Upper lobe of right lung (tissue), 1 donor: ENCODE results near the gene SEZ6L2. TPM values are rescaled to one million over a fixed set of nuclear protein-coding genes. Genes with fewer than 3 reads are reported as not detected.

ENCODE experiments used
- ATAC-seq: fragments of 200-7000 bp; cut with Tn5 transposase; one replicate; pipeline ENCODE4 v1.9.1; 2020; ENCODE audit warnings: mild to moderate bottlenecking, moderate library complexity
- DNase-seq: peaks from one replicate; pipeline ENCODE4 v3.0.0-alpha.2; 2020
- H3K27ac ChIP-seq: fragments of 200-600 bp; one replicate; pipeline ENCODE4 v1.8.0; 2022
- H3K27me3 ChIP-seq: fragments of 200-600 bp; one replicate; pipeline ENCODE4 v1.8.0; 2022; ENCODE audit warnings: mild to moderate bottlenecking
- H3K36me3 ChIP-seq: fragments of 200-600 bp; one replicate; pipeline ENCODE4 v1.8.0; 2022
- H3K4me1 ChIP-seq: fragments of 200-600 bp; one replicate; pipeline ENCODE4 v1.8.0; 2022
- H3K4me3 ChIP-seq: fragments of 200-600 bp; one replicate; pipeline ENCODE4 v1.8.0; 2022; ENCODE audit warnings: mild to moderate bottlenecking
- H3K9me3 ChIP-seq: fragments of 200-600 bp; one replicate; pipeline ENCODE4 v1.8.0; 2022
- intact Hi-C: fragments of 100-400 bp; cut with DNase I; formaldehyde crosslinking; loops from one replicate; pipeline ENCODE4 v1.11.0; 2022
- total RNA-seq: library from RNA; stranded (reverse); fragmentation: NEBNext Ultra II Directional; extraction: Animal tissue kit (Norgen Biotek cat#: 25700); gene quantifications from one replicate; pipeline ENCODE4 v1.2.1, GENCODE V29; 2021
- TF ChIP-seq, protein P1 (sequence below): fragments of 200-600 bp; IDR thresholded peaks from one replicate; pipeline ENCODE4 v1.8.0; 2022; ENCODE audit warnings: antibody characterized with exemption
- donor health status: DM: no; HTN: yes; CAD: no; lungs with severe emphysema.

SEZ6L2 gene
- total RNA-seq, 1 donor from 2014 or later = 11.9 TPM

DNA sequence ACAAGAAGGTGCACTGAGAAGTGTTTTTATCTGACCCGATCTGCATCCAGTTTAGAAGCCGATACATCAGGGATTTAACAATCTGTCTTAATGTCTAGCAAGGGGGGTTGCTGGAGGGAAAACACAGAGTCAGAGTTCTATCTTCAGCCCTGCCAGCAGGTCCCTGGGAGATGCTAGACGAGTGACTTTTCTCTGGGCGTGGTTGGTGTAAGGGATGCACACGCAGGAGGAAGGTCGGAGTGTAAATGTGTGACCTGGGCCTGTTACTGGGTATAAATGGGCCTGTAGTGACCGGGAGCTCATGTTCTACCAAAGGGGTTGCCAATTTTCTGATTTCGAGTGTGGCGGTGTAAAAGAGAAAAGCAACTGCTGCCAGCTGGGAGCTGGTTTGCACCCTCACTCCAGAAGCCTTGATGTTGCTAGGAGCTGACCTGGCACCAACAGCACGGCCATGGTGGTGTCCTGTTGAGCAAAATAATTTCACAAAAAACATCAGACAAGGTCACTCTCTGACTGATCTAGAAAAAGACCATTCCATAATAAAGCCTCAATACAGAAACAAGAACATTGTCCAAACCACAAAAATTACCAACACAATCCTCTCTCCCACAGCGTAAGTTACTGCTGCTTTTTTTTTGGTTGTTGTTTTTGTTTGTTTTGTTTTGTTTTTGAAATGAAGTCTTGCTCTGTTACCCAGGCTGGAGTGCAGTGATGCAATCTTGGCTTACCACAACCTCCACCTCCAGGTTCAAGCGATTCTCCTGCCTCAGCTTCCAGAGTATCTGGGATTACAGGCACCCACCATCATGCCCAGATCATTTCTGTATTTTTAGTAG, 27.9 kb upstream of the SEZ6L2 start:
- peak; percentile 9 for DNase-seq
- no peak for ATAC-seq
- Histone ChIP-seq H3K4me1 (peaks cover 20% of the 10 kb centered on the region), H3K27me3 (no peaks in the 10 kb centered on the region), H3K9me3 (no peaks in the 10 kb centered on the region), H3K27ac (peak overlapping the region; percentile 90), H3K36me3 (peaks cover 9% of the 10 kb centered on the region), H3K4me3 (peak overlapping the region; percentile 97)
- TF ChIP-seq, protein P1, sequence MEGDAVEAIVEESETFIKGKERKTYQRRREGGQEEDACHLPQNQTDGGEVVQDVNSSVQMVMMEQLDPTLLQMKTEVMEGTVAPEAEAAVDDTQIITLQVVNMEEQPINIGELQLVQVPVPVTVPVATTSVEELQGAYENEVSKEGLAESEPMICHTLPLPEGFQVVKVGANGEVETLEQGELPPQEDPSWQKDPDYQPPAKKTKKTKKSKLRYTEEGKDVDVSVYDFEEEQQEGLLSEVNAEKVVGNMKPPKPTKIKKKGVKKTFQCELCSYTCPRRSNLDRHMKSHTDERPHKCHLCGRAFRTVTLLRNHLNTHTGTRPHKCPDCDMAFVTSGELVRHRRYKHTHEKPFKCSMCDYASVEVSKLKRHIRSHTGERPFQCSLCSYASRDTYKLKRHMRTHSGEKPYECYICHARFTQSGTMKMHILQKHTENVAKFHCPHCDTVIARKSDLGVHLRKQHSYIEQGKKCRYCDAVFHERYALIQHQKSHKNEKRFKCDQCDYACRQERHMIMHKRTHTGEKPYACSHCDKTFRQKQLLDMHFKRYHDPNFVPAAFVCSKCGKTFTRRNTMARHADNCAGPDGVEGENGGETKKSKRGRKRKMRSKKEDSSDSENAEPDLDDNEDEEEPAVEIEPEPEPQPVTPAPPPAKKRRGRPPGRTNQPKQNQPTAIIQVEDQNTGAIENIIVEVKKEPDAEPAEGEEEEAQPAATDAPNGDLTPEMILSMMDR = no peak
- intact Hi-C loops = loop anchor here (10.0 kb wide), 1 partner anchor 68 kb away; the partner anchor contains the start of genes HIRIP3 and INO80E

DNA sequence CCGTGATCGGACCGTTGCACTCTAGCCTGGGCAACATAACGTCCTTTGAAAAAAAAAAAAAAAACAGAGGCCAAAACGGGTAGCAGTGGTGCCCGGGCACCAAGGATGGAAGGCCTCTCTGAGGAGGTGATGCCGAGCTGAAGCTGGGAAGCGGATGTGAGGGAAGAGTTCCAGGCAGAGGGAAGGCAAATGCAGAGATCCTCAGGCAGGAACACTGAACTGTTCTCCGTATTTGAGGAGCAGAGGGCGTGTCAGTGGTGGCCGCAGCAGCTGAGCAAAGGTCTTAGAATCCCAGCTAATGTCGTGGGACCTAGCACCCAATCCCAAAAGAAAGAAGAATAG, 27.3 kb upstream of the SEZ6L2 start:
- Histone ChIP-seq H3K4me1 (peaks cover 20% of the 10 kb centered on the region), H3K27ac (peak overlapping the region; percentile 90), H3K36me3 (peaks cover 14% of the 10 kb centered on the region), H3K4me3 (peak overlapping the region; percentile 97), H3K9me3 (no peaks in the 10 kb centered on the region), H3K27me3 (no peaks in the 10 kb centered on the region)
- intact Hi-C loops = loop anchor here (10.0 kb wide), 1 partner anchor 68 kb away; the partner anchor contains the start of genes HIRIP3 and INO80E
- DNase-seq = no peak
- peak; percentile 18 for ATAC-seq
- TF ChIP-seq, protein P1 = no peak

DNA sequence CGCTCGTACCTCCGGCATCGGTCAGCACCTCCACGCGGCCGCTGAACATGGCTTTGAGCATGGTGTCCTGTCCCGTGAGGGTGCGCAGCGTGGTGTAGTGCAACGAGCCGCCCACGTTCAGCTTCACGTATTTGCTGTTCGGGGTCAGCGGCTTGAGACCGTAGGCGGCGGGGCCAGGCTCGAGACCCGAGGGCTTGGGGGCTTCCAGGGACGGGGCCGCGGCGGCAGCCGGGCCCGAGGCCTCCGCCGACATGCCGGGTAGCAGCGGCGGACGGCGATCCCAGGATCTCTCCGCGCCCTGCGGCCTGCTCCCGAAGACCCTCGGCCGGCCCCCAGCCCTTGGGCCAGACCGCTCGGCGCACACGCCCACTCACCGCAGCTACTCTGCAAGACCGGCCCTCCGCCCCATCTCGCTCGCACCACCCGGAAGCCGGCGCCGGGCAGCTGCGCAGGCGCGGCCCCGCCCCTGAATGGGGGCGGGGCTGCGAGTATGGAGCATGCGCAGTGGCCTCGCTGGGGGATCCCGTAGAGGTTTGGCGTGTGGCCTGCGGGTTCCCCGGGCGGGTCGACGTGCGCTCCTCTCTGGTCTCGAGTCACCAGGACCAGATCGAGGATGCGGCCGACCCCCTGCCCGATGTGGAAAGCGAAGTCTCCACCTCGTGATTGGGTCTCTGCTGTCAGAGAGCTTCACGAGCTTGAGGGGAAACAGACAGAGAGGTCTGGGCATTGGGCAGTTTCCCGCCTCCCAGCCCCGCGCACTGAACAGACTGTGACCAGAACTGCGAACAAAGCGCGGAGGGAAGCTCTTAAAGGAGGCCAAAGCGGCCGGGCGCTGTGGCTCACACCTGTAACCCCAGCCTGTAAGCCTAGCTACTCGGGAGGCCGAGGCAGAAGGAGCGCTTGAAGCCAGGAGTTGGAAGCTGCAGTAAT, 26.7 kb upstream of the SEZ6L2 start, which contains the start of gene KCTD13:
Gene KCTD13, minus strand, starts transcription at position 446 of the 930 bp plus-strand sequence. Its CDS starts 193 bp downstream, at position 253.
- intact Hi-C loops = loop anchor here (10.0 kb wide), 1 partner anchor 69 kb away; the partner anchor contains the start of genes HIRIP3 and INO80E
- peak; percentile 98 for ATAC-seq
- TF ChIP-seq, protein P1 = no peak
- peak; percentile 93 for DNase-seq
- Histone ChIP-seq H3K4me3 (peak within 1 kb of the TSS; percentile 97), H3K27ac (peak within 1 kb of the TSS; percentile 90), H3K9me3 (no peaks in the 10 kb centered on the region), H3K36me3 (peaks cover 20% of the 10 kb centered on the region), H3K27me3 (no peaks in the 10 kb centered on the region), H3K4me1 (peaks cover 20% of the 10 kb centered on the region)

DNA sequence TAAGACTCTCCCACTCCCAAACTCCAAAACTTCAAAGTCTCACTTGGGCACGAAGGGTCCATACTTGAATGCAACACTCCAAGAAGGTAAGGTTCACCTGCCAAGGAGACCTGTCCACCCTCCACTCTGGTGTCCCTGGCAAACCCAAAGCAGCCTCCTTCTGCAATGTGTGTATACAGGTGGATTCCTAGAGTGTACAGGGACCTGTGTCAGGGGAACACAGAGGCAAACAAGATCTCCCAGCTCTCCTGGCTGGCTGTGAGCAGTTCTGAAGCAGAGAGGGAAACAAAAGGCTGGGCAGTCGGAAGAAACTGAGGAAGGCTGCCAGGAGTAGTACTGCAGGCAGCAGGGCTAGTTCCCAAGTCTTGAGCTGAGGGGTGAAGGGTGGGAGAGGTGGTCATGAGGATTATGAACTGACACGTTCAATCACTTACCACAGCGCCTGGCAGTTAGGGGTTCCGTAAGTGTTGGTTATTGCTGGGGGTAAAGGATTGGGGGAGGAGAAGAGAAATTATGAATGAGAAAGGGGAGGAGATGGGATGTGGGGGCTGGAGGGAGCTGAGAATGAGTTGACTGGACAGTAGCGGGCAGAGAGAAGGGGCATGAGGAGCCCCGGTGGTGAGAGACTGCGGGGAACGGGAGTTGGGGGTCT, 25.9 kb upstream of the SEZ6L2 start:
- peaks cover 28% of the 10 kb centered on the region for H3K36me3 ChIP-seq
- H3K4me1 ChIP-seq = peaks cover 20% of the 10 kb centered on the region
- ATAC-seq = no peak
- peak overlapping the region; percentile 90 for H3K27ac ChIP-seq
- peak; percentile 41 for DNase-seq
- intact Hi-C loops = loop anchor here (10.0 kb wide), 1 partner anchor 70 kb away; the partner anchor contains the start of genes HIRIP3 and INO80E
- peak overlapping the region; percentile 97 for H3K4me3 ChIP-seq
- H3K9me3 ChIP-seq = no peaks in the 10 kb centered on the region
- TF ChIP-seq, protein P1 = no peak
- no peaks in the 10 kb centered on the region for H3K27me3 ChIP-seq

DNA sequence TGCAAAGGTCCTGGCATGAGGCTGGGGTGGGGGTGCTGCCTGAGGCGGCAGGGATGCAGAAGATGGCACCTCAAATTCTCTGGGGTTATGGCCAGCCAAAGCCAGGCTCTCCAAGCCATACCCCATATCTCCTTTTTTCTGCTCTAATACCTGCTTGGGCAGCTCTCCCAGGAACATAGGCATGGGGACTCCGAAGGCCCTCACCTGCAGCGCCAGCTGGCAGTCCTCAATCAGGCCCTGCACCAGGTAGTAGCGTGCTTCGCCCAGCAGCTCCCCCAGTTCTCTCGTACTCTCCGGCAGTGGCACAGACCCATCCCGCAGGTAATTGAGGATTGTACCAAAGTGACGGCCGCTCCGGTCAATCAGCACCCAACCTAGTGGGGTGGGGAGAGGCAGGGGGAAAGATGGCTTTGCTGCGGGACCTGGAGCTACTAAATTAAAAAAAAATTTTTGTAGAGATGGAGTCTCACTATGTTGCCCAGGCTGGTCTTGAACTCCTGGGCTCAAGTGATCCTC, 23.7 kb upstream of the SEZ6L2 start:
- DNase-seq (peak; percentile 27), ATAC-seq (no peak)
- Histone ChIP-seq H3K27ac (no peak overlapping the region), H3K9me3 (no peaks in the 10 kb centered on the region), H3K4me3 (no peak overlapping the region), H3K4me1 (peaks cover 20% of the 10 kb centered on the region), H3K27me3 (no peaks in the 10 kb centered on the region), H3K36me3 (peaks cover 48% of the 10 kb centered on the region)
- TF ChIP-seq, protein P1 = no peak
- intact Hi-C loops = loop anchor here (10.0 kb wide), 1 partner anchor 72 kb away; the partner anchor contains the start of genes HIRIP3 and INO80E
